ENCODE data around the gene MAML2. TPM values are rescaled to one million over a fixed set of nuclear protein-coding genes. Genes with fewer than 3 reads are reported as not detected.

MAML2 gene
- total RNA-seq, 1 experiment from 2014 or later: 2.7 TPM

- no peaks in the 10 kb centered on the region for H4K20me1 ChIP-seq (ENCODE audit: control insufficient read depth, insufficient read depth, insufficient read length)
- H3K4me1 ChIP-seq (ENCODE audit: insufficient read depth, low read length): peaks cover 6% of the 10 kb centered on the region; the same call in 1 of the 2 replicates
- H3K4me2 ChIP-seq (ENCODE audit: insufficient read depth, insufficient read length, low read length): no peak overlapping the region
- no peak for DNase-seq
- H2BK12ac ChIP-seq (ENCODE audit: insufficient read length, low read depth, low read length): no peak overlapping the region
- no peak overlapping the region for H2AFZ ChIP-seq (ENCODE audit: low read length)
- no peak overlapping the region for H2AK5ac ChIP-seq (ENCODE audit: insufficient read length, low read length)
- no peak overlapping the region for H3K27ac Mint-ChIP-seq
- H3K27me3 Mint-ChIP-seq (ENCODE audit: low read depth): no peaks in the 10 kb centered on the region
- no peak overlapping the region for H4K8ac ChIP-seq (replicated peaks; ENCODE audit: insufficient read length, low read depth, low read length)
- no CpG with 5 or more reads among the region's 4 CpGs for WGBS (ENCODE audit: extremely low coverage, insufficient read length, low lambda C conversion rate)
- H3K9ac ChIP-seq (ENCODE audit: extremely low read depth, insufficient read length, low read length): no peak overlapping the region
- TF ChIP-seq CTCF (conservative IDR thresholded peaks at IDR 0.05): no peak
- H4K91ac ChIP-seq (ENCODE audit: insufficient read length, low read depth, low read length): no peak overlapping the region
- no peak overlapping the region for H3T11ph ChIP-seq (ENCODE audit: low read length)
- H2BK20ac ChIP-seq (ENCODE audit: low read depth, low read length, poor library complexity, severe bottlenecking): no peak overlapping the region
- H3K9me3 ChIP-seq (ENCODE audit: control insufficient read depth, low read depth, low read length): no peaks in the 10 kb centered on the region
- H3K14ac ChIP-seq (ENCODE audit: insufficient read depth, low read length): no peak overlapping the region
- H3K27me3 ChIP-seq (ENCODE audit: insufficient read depth, low read length): no peaks in the 10 kb centered on the region
- no peak overlapping the region for H3K4ac ChIP-seq (ENCODE audit: low read depth, low read length)
- H3K27ac ChIP-seq (ENCODE audit: insufficient read length, low read depth, low read length): no peak overlapping the region
- H3K79me1 ChIP-seq (ENCODE audit: insufficient read depth, low read depth, low read length, poor library complexity, severe bottlenecking): no peaks in the 10 kb centered on the region
- H2BK5ac ChIP-seq (ENCODE audit: insufficient read length, low read length): no peak overlapping the region
- no peak overlapping the region for H3K56ac ChIP-seq (ENCODE audit: insufficient read length, low read depth, low read length)
- H2BK15ac ChIP-seq (ENCODE audit: low read depth, low read length): no peak overlapping the region
- H3K23me2 ChIP-seq (ENCODE audit: insufficient read length, low read depth, low read length, poor library complexity, severe bottlenecking): no peaks in the 10 kb centered on the region
- H3K4me3 Mint-ChIP-seq: no peak overlapping the region
- no peaks in the 10 kb centered on the region for H3K79me2 ChIP-seq (ENCODE audit: insufficient read depth, low read length)
- no peaks in the 10 kb centered on the region for H3K9me3 Mint-ChIP-seq
- no peaks in the 10 kb centered on the region; a peak in 1 of 7 replicates for H3K36me3 Mint-ChIP-seq (ENCODE audit: insufficient read depth in 1 of 3, low read depth in 3 of 3)
- H3K23ac ChIP-seq (ENCODE audit: insufficient read length, low read depth, low read length): no peak overlapping the region
- peaks cover 0 to 5% of the 10 kb centered on the region in 2 experiments; a peak in 3 of 4 replicates for H3K4me1 Mint-ChIP-seq
- no peak overlapping the region for H2BK120ac ChIP-seq (ENCODE audit: low read depth, low read length, poor library complexity, severe bottlenecking)
- no peak overlapping the region for H4K5ac ChIP-seq (ENCODE audit: insufficient read length, low read depth, low read length)
- H3K18ac ChIP-seq (ENCODE audit: insufficient read length, low read depth, low read length): no peak overlapping the region
Observed at GRCh38 chr11:96235751-96236150, 107.2 kb downstream of the MAML2 start.
